ENCODE measurements around the gene CMTM2.
A peak's percentile ranks its signal among the peaks of the same experiment; 100 is the strongest.

- TF ChIP-seq CTCF (IDR thresholded peaks at IDR 0.05) (peak; percentile 85 to 95 (median 90)), POLR2A (IDR thresholded peaks at IDR 0.05) (no peak)
Measured at GRCh38 chr16:66608241-66609138, 29.2 kb downstream of the CMTM2 start.
